ENCODE measurements around the gene PRSS53. TPM values are rescaled to one million over a fixed set of nuclear protein-coding genes. Genes with fewer than 3 reads are reported as not detected.
A peak's percentile ranks its signal among the peaks of the same experiment; 100 is the strongest.

PRSS53 gene
- polyA plus RNA-seq, 3 donors: 0.17 to 5.1 TPM; not detected in 1

GRCh38 chr16:31055613-31056012, 33.1 kb downstream of the PRSS53 start:
- Histone ChIP-seq H3K9me3 (replicated peaks in 1 of 2; ENCODE audit: control insufficient read depth in 1 of 2, insufficient read depth in 1 of 2, low read length in 2 of 2) (no peaks in the 10 kb centered on the region), H3K9ac (ENCODE audit: insufficient read depth, low read length, poor library complexity, severe bottlenecking) (no peak overlapping the region), H4K20me1 (ENCODE audit: insufficient read depth, low read length) (no peaks in the 10 kb centered on the region), H3K4me1 (ENCODE audit: control insufficient read depth in 1 of 2, insufficient read depth in 2 of 2, low read length in 2 of 2) (peaks cover 6 to 10% of the 10 kb centered on the region in 2 donors), H3K36me3 (replicated peaks in 1 of 2; ENCODE audit: control insufficient read depth in 1 of 2, insufficient read depth in 2 of 2, low read length in 2 of 2) (peaks cover 5 to 15% of the 10 kb centered on the region in 2 donors), H3K4me2 (replicated peaks; ENCODE audit: extremely low read depth, low read length, poor library complexity, severe bottlenecking) (no peak overlapping the region), H3K27ac (ENCODE audit: low read depth in 1 of 2, low read length in 2 of 2) (no peak overlapping the region), H3K4me3 (replicated peaks in 1 of 3; ENCODE audit: low read depth in 2 of 3, low read length in 3 of 3) (no peak overlapping the region), H2AFZ (ENCODE audit: insufficient read depth, low read depth, low read length, poor library complexity, severe bottlenecking) (no peak overlapping the region), H3K79me2 (ENCODE audit: insufficient read depth, low read length) (no peaks in the 10 kb centered on the region), H3K27me3 (ENCODE audit: control insufficient read depth in 2 of 2, insufficient read depth in 2 of 2, low read length in 2 of 2) (no peaks in the 10 kb centered on the region)
- Mint-ChIP-seq H3K27ac (no peak overlapping the region), H3K27me3 (ENCODE audit: low read depth in 3 of 3) (peaks cover 1 to 2% (median 2%) of the 10 kb centered on the region in 3 donors), H3K4me3 (no peak overlapping the region), H3K9me3 (peaks cover 0 to 4% (median 0%) of the 10 kb centered on the region in 7 donors), H3K4me1 (peaks cover 13% of the 10 kb centered on the region), H3K36me3 (peaks cover 8 to 26% of the 10 kb centered on the region in 2 donors)
- no peak for DNase-seq
- WGBS (ENCODE audit: insufficient coverage): 92% methylated on average over 2 of the region's 4 CpGs
- TF ChIP-seq CTCF (IDR thresholded peaks at IDR 0.05): no peak
- intact Hi-C loops (cut with micrococcal nuclease): no loop called here

DNA sequence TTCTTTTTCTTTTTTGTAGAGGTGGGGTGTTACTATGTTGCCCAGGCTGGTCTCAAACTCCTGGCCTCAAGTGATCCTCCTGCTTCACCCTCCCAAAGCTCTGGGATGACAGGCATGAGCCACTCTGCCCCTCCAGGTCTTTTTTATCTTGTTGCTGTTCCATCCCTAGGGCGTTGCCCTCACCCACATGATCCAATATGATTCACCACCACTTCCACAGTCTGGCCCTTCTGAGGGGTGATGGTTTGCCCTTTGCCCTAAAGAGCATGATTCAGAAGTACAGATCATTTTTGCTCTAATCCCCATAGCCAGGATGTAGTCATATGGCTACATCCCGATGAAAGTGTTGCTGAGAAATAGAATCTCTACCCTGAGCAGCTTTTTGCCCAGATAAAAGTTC, 36.6 kb downstream of the PRSS53 start:
- H3K27me3 ChIP-seq (ENCODE audit: control insufficient read depth in 2 of 2, insufficient read depth in 2 of 2, low read length in 2 of 2): no peaks in the 10 kb centered on the region
- peak overlapping the region in 5 of 7 donors; percentile 62 to 85 (median 71) for H3K27ac Mint-ChIP-seq
- intact Hi-C loops (cut with micrococcal nuclease): loop anchor here in 1 of 2 donors (2.0 kb wide), 1 partner anchor 17 kb away; no protein-coding TSS in a partner anchor
- peaks cover 23% of the 10 kb centered on the region for H3K4me1 Mint-ChIP-seq
- peaks cover 1 to 4% (median 2%) of the 10 kb centered on the region in 3 donors for H3K27me3 Mint-ChIP-seq (ENCODE audit: low read depth in 3 of 3)
- H3K4me3 Mint-ChIP-seq: no peak overlapping the region
- no CpG with 5 or more reads among the region's 2 CpGs for WGBS (ENCODE audit: insufficient coverage)
- H3K9ac ChIP-seq (ENCODE audit: insufficient read depth, low read length, poor library complexity, severe bottlenecking): no peak overlapping the region
- H2AFZ ChIP-seq (ENCODE audit: insufficient read depth, low read depth, low read length, poor library complexity, severe bottlenecking): no peak overlapping the region
- peaks cover 0 to 4% (median 0%) of the 10 kb centered on the region in 7 donors for H3K9me3 Mint-ChIP-seq
- no peak overlapping the region for H3K4me3 ChIP-seq (replicated peaks in 1 of 3; ENCODE audit: low read depth in 2 of 3, low read length in 3 of 3)
- no peaks in the 10 kb centered on the region for H3K79me2 ChIP-seq (ENCODE audit: insufficient read depth, low read length)
- peak; percentile 72 to 88 (median 77) for DNase-seq
- no peaks in the 10 kb centered on the region for H4K20me1 ChIP-seq (ENCODE audit: insufficient read depth, low read length)
- H3K4me1 ChIP-seq (ENCODE audit: control insufficient read depth in 1 of 2, insufficient read depth in 2 of 2, low read length in 2 of 2): peaks cover 12 to 17% of the 10 kb centered on the region in 2 donors
- H3K9me3 ChIP-seq (replicated peaks in 1 of 2; ENCODE audit: control insufficient read depth in 1 of 2, insufficient read depth in 1 of 2, low read length in 2 of 2): no peaks in the 10 kb centered on the region
- no peak for TF ChIP-seq CTCF (IDR thresholded peaks at IDR 0.05)
- H3K27ac ChIP-seq (ENCODE audit: low read depth in 1 of 2, low read length in 2 of 2): peak overlapping the region in 1 of 2 donors; percentile 17
- no peak overlapping the region for H3K4me2 ChIP-seq (replicated peaks; ENCODE audit: extremely low read depth, low read length, poor library complexity, severe bottlenecking)
- H3K36me3 Mint-ChIP-seq: peaks cover 0 to 3% of the 10 kb centered on the region in 2 donors
- no peaks in the 10 kb centered on the region for H3K36me3 ChIP-seq (replicated peaks in 1 of 2; ENCODE audit: control insufficient read depth in 1 of 2, insufficient read depth in 2 of 2, low read length in 2 of 2)

All from CD14-positive monocyte (primary cell).